OCI-LY1 (cell line): Measurements from ENCODE around the gene GTF2H4.
"Not testable (repeated sequence)": the region's sequence is repeated elsewhere in the genome, so short reads cannot be mapped to it uniquely, and the experiment has no call there.

Source experiments
- H2AFZ ChIP-seq: fragments of 200-600 bp; sonication (generic), shearing (Covaris generic); 2 replicates; pipeline ENCODE4 v1.6.0; 2014; ENCODE audit warnings: antibody characterized with exemption, mild to moderate bottlenecking, low read length
- H3F3A ChIP-seq: fragments of 200-600 bp; sonication (generic), shearing (Covaris generic); 2 replicates; pipeline ENCODE4 v1.6.0; 2014; ENCODE audit warnings: mild to moderate bottlenecking, antibody characterized with exemption, low read length, moderate library complexity; ENCODE audit not compliant: insufficient read depth
- H3K27ac ChIP-seq: fragments of 200-600 bp; sonication (generic); 2 replicates; pipeline ENCODE4 v1.5.1; 2014; ENCODE audit warnings: low read length, mixed run types, mild to moderate bottlenecking, low read depth; ENCODE audit not compliant: poor library complexity, severe bottlenecking
- H3K27me3 ChIP-seq: fragments of 200-600 bp; sonication (generic); 2 replicates; pipeline ENCODE4 v1.6.0; 2014; ENCODE audit warnings: antibody characterized with exemption, mild to moderate bottlenecking, low read length, moderate library complexity; ENCODE audit not compliant: insufficient read depth
- H3K36me3 ChIP-seq: fragments of 200-600 bp; sonication (generic); 2 replicates; pipeline ENCODE4 v1.6.1; 2014; ENCODE audit warnings: mild to moderate bottlenecking, antibody characterized with exemption, low read length, moderate library complexity, mixed read lengths; ENCODE audit not compliant: insufficient read depth
- H3K4me1 ChIP-seq: fragments of 200-600 bp; sonication (generic); 2 replicates; pipeline ENCODE4 v1.5.1; 2014; ENCODE audit warnings: mild to moderate bottlenecking, low read length, moderate library complexity; ENCODE audit not compliant: insufficient read depth, severe bottlenecking
- H3K4me2 ChIP-seq: fragments of 200-600 bp; sonication (generic), shearing (Covaris generic); 2 replicates; pipeline ENCODE4 v1.6.1; 2014; ENCODE audit warnings: low read length
- H3K4me3 ChIP-seq: fragments of 200-600 bp; sonication (generic); 2 replicates; pipeline ENCODE4 v1.5.1; 2014; ENCODE audit warnings: low read length, low read depth, mild to moderate bottlenecking, mixed read lengths; ENCODE audit not compliant: poor library complexity, severe bottlenecking
- H3K79me2 ChIP-seq: fragments of 200-600 bp; shearing (Covaris generic); 2 replicates; pipeline ENCODE4 v1.6.1; 2016; ENCODE audit warnings: mixed run types, low read length, mixed read lengths; ENCODE audit not compliant: insufficient read depth
- H3K9ac ChIP-seq: fragments of 200-600 bp; sonication (generic), shearing (Covaris generic); 2 replicates; pipeline ENCODE4 v1.6.1; 2014; ENCODE audit warnings: mild to moderate bottlenecking, low read length, mixed read lengths
- H3K9me2 ChIP-seq: fragments of 200-600 bp; sonication (generic), shearing (Covaris generic); 2 replicates; pipeline ENCODE4 v1.6.1; 2014; ENCODE audit warnings: low read depth, mild to moderate bottlenecking, low read length, mixed read lengths
- H3K9me3 ChIP-seq: fragments of 200-600 bp; shearing (Covaris generic); 2 replicates; pipeline ENCODE4 v1.6.1; 2014; ENCODE audit warnings: low read length, mixed read lengths
- H4K20me1 ChIP-seq: fragments of 200-600 bp; sonication (generic), shearing (Covaris generic); 2 replicates; pipeline ENCODE4 v1.6.0; 2016; ENCODE audit warnings: mild to moderate bottlenecking, low read length; ENCODE audit not compliant: insufficient read depth
- CTCF ChIP-seq: fragments of 200-600 bp; sonication (generic), shearing (Covaris generic); IDR thresholded peaks from 2 replicates; pipeline ENCODE4 v1.5.1; 2017; ENCODE audit warnings: mild to moderate bottlenecking, antibody characterized with exemption, low read length, moderate library complexity, mixed read lengths
- EZH2 ChIP-seq: fragments of 200-600 bp; sonication (generic), shearing (Covaris generic); IDR thresholded peaks from 2 replicates; pipeline ENCODE4 v1.8.0; 2017; ENCODE audit warnings: borderline replicate concordance, mixed run types, mild to moderate bottlenecking, antibody characterized with exemption, low read length, moderate library complexity, mixed read lengths

GTF2H4 gene

GRCh38 chr6:30871592-30872183, 36.3 kb upstream of the GTF2H4 start:
- Histone ChIP-seq H4K20me1 (no peaks in the 10 kb centered on the region), H3K9ac (no peak overlapping the region), H3K36me3 (no peaks in the 10 kb centered on the region; the same call in 1 of the 2 replicates), H3K79me2 (no peaks in the 10 kb centered on the region), H3K27me3 (no peaks in the 10 kb centered on the region; the same call in 1 of the 2 replicates), H3K27ac (no peak overlapping the region), H3K9me3 (peaks cover 9% of the 10 kb centered on the region), H3K9me2 (no peaks in the 10 kb centered on the region), H3K4me3 (no peak overlapping the region), H2AFZ (no peak overlapping the region), H3F3A (no peaks in the 10 kb centered on the region), H3K4me1 (peaks cover 7% of the 10 kb centered on the region), H3K4me2 (no peak overlapping the region)
- no peak for TF ChIP-seq CTCF
- TF ChIP-seq EZH2, result no peak

DNA sequence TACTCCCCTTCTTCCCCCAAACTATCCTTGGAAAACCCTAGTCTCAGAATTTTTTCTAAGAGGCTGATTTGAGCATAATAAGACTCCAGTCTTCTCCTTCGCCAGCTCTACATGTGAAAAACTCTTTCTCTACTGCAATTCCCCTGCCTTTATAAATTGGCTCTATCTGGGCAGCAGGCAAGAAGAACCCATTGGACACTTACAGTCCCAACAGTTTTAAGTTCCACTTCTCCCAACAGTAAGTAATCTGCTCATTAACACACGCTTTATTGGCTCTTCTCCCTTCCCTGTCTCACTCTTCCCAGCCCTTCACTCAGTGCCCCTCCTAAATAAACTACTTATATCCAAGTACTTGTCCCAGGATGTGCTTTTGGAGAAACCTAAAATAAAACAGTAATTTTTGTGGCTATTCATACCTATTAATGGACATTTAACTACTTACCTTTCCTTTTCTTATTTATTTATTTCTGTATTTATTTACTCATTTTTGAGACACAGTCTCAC, 34.8 kb upstream of the GTF2H4 start:
- Histone ChIP-seq H3K4me3 (no peak overlapping the region), H3K4me2 (no peak overlapping the region), H3K36me3 (no peaks in the 10 kb centered on the region; the same call in 1 of the 2 replicates)

GRCh38 chr6:30873795-30874194, 34.2 kb upstream of the GTF2H4 start:
- not testable (repeated sequence) for H3K36me3 ChIP-seq, H2AFZ ChIP-seq, H3K9me2 ChIP-seq, H3K27me3 ChIP-seq, H3K79me2 ChIP-seq, H3K9me3 ChIP-seq, H3K9ac ChIP-seq, H3K4me3 ChIP-seq, H3K27ac ChIP-seq, H3F3A ChIP-seq, H3K4me2 ChIP-seq, H4K20me1 ChIP-seq
- H3K4me1 ChIP-seq, result peaks cover 14% of the 10 kb centered on the region

More for the DNA sequence above, 34.8 kb upstream of the GTF2H4 start:
- no peak overlapping the region for H2AFZ ChIP-seq
- H3K27me3 ChIP-seq, result no peaks in the 10 kb centered on the region; the same call in 1 of the 2 replicates
- peaks cover 9% of the 10 kb centered on the region for H3K9me3 ChIP-seq
- H3K4me1 ChIP-seq, result peaks cover 14% of the 10 kb centered on the region
- no peak overlapping the region for H3K27ac ChIP-seq
- TF ChIP-seq CTCF (no peak), EZH2 (no peak)
- H3K79me2 ChIP-seq, result no peaks in the 10 kb centered on the region
- no peaks in the 10 kb centered on the region for H3F3A ChIP-seq
- H3K9me2 ChIP-seq, result no peaks in the 10 kb centered on the region
- no peak overlapping the region for H3K9ac ChIP-seq
- H4K20me1 ChIP-seq, result no peaks in the 10 kb centered on the region
